Measurements from ENCODE around the gene GABBR1.
A peak's percentile ranks its signal among the peaks of the same experiment; 100 is the strongest.

DNA sequence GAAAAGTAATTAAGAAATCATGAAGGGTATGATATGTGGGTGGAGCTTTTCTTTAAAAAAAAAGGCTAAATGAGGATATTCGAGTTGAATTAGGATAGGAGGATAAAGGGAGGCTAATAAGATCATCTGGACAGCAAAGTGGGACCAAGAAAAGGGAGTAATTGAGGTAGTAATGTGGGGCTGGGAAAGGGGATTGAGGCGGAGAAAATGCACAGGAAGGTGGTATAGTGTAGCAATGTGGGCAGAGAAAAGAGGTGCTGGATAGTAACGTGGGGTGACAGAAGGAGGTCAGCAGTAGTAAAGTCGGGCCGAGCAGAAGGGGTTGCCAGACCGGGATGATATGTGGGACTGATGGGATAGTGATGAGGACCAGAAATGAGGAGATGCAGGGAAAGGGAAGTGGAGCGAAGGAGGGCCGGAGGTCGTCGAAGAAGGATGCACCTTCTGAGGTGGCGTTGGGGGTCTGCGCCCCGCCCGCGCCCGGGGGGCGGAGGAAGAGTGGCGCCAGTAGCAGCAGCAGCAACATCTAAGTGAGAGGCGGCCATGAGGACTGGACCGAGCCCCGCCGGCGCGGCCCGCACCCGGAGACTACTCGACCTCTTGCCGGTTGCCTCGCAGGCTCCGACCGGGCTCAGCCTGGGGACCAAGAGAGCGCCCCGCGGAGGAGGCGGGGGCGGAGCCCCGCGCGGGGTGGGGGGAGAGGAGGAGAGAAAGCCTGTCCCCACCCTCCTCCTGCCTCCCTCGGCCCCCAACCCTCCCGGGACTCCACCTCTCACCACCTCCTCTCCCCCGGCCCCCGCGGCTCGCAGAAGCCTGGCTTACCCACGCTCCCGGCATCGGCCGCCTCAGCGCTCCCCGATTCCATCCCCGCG, 887 bp downstream of the GABBR1 start:
- TF ChIP-seq SMC3 (IDR thresholded peaks at IDR 0.05; ENCODE audit: low read depth, low read length) (no peak), RFX5 (IDR thresholded peaks at IDR 0.05; ENCODE audit: low read length) (no peak), RCOR1 (IDR thresholded peaks at IDR 0.05; ENCODE audit: low read length) (no peak), GABPA (IDR thresholded peaks at IDR 0.05; ENCODE audit: low read depth) (no peak), JUND (IDR thresholded peaks at IDR 0.05) (no peak), RAD21 (IDR thresholded peaks at IDR 0.05; ENCODE audit: low read length) (no peak), TEAD4 (IDR thresholded peaks at IDR 0.05; ENCODE audit: borderline replicate concordance, insufficient read depth) (no peak), SIN3A (IDR thresholded peaks at IDR 0.05; ENCODE audit: borderline replicate concordance, low read depth, low read length) (no peak), TAF1 (IDR thresholded peaks at IDR 0.05; ENCODE audit: borderline replicate concordance, low read depth, low read length) (no peak; the same call in 1 of the 2 replicates), MXI1 (IDR thresholded peaks at IDR 0.05; ENCODE audit: low read depth, low read length) (peak; percentile 21; the same call in 1 of the 2 replicates), POLR2AphosphoS5 (IDR thresholded peaks at IDR 0.05; ENCODE audit: low read depth, low read length) (no peak), TCF12 (IDR thresholded peaks at IDR 0.05) (no peak)
- TF ChIP-seq, protein P1, sequence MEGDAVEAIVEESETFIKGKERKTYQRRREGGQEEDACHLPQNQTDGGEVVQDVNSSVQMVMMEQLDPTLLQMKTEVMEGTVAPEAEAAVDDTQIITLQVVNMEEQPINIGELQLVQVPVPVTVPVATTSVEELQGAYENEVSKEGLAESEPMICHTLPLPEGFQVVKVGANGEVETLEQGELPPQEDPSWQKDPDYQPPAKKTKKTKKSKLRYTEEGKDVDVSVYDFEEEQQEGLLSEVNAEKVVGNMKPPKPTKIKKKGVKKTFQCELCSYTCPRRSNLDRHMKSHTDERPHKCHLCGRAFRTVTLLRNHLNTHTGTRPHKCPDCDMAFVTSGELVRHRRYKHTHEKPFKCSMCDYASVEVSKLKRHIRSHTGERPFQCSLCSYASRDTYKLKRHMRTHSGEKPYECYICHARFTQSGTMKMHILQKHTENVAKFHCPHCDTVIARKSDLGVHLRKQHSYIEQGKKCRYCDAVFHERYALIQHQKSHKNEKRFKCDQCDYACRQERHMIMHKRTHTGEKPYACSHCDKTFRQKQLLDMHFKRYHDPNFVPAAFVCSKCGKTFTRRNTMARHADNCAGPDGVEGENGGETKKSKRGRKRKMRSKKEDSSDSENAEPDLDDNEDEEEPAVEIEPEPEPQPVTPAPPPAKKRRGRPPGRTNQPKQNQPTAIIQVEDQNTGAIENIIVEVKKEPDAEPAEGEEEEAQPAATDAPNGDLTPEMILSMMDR (IDR thresholded peaks at IDR 0.05): no peak
- TF ChIP-seq, protein P2, sequence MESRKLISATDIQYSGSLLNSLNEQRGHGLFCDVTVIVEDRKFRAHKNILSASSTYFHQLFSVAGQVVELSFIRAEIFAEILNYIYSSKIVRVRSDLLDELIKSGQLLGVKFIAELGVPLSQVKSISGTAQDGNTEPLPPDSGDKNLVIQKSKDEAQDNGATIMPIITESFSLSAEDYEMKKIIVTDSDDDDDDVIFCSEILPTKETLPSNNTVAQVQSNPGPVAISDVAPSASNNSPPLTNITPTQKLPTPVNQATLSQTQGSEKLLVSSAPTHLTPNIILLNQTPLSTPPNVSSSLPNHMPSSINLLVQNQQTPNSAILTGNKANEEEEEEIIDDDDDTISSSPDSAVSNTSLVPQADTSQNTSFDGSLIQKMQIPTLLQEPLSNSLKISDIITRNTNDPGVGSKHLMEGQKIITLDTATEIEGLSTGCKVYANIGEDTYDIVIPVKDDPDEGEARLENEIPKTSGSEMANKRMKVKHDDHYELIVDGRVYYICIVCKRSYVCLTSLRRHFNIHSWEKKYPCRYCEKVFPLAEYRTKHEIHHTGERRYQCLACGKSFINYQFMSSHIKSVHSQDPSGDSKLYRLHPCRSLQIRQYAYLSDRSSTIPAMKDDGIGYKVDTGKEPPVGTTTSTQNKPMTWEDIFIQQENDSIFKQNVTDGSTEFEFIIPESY (IDR thresholded peaks at IDR 0.05; ENCODE audit: borderline replicate concordance, low read depth): no peak
